Measurements from ENCODE around the gene C2.
"Not testable (repeated sequence)": the region's sequence is repeated elsewhere in the genome, so short reads cannot be mapped to it uniquely, and the experiment has no call there.

The C2 gene

DNA sequence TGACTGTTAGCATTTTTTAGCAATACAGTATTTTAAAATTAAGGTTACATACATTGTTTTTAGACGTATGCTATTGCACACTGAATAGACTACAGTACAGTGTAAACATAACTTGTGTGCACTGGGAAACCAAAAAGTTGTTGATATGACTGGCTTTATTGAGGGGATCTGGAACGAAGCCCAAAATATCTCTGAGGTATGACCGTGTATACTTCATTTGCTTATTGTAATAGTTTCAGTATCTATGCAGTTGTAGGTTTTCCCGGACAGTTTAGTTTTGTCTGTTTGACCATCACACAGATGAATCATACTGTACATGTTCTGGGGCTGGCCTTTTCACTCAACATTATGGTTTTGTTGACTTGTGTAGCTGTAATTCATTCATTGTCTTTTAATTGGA is 18.7 kb upstream of the C2 start:
- TF ChIP-seq POLR2AphosphoS5 (IDR thresholded peaks at IDR 0.05; ENCODE audit: borderline replicate concordance, low read depth, low read length): no peak
- TF ChIP-seq EZH2 (IDR thresholded peaks at IDR 0.05): no peak
- no peak for TF ChIP-seq FOXP2 (optimal IDR thresholded peaks at IDR 0.05; ENCODE audit: control extremely low read depth, extremely low read length, insufficient read depth)
- Histone ChIP-seq H3K36me3 (ENCODE audit: insufficient read depth, low read length) (no peaks in the 10 kb centered on the region), H3K9me3 (ENCODE audit: low read depth, low read length) (no peaks in the 10 kb centered on the region), H3K9ac (ENCODE audit: insufficient read length) (no peak overlapping the region), H3K4me3 (no peak overlapping the region), H3K27ac (peak overlapping the region; percentile 60; the same call in 1 of the 2 replicates)
- no peak for DNase-seq (ENCODE audit: low read depth, low spot score)

DNA sequence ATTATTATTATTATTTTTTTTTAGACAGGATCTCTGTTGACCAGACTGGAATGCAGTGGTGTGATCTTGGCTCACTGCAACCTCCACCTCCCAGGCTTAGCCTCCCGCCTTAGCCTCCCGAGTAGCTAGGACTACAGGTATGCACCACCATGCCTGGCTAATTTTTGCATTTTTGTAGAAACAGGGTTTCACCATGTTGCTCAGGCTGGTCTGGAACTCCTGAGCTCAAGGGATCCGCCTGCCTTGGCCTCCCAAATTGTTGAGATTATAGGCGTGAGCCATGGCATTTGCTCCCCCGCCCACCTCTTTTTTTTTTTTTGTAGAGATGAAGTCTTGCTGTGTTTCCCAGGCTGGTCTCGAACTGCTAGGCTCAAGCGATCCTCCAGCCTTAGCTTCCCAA is 18.2 kb upstream of the C2 start:
- H3K27ac ChIP-seq; DNase-seq (ENCODE audit: low read depth, low spot score); H3K9me3 ChIP-seq (ENCODE audit: low read depth, low read length); H3K36me3 ChIP-seq (ENCODE audit: insufficient read depth, low read length); H3K9ac ChIP-seq (ENCODE audit: insufficient read length); H3K4me3 ChIP-seq: not testable (repeated sequence)

DNA sequence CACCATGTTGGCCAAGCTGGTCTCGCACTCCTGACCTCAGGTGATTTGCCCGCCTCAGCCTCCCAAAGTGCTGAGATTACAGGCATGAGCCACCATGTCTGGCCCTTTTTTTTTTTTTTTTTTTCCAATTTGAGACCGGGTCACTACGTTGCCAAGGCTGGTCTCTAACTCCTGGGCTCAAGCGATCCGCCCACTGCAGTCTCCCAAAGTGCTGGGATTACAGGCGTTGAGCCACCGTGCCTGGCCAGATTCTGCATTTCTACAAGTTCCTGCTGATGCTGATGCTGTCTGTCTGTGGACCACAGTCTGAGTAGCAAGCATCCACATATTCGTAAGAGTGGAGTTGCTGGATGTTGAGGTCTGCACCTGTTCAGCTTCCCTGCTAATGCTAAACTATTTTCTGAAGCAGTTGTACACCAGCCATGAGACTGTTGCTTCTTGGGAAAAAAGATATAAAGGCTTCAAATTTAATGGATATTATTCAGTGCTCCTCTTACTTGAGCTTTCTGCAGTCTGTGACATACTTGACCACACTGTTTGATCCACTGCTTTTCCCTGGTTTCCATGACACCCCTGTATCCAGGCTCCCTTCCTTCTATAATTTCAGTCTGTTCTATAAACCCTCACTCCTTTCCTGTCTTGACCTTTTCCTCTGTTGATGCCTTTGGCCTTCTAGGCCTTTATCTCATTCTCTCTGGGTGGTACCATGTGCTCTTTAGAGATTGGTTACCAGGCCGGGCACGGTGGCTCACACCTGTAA is 15.5 kb upstream of the C2 start:
- Histone ChIP-seq H3K9me3 (ENCODE audit: low read depth, low read length) (no peaks in the 10 kb centered on the region), H3K27ac (no peak overlapping the region), H3K36me3 (ENCODE audit: insufficient read depth, low read length) (no peaks in the 10 kb centered on the region), H3K4me3 (no peak overlapping the region), H3K9ac (ENCODE audit: insufficient read length) (no peak overlapping the region)
- no peak for TF ChIP-seq POLR2AphosphoS5 (IDR thresholded peaks at IDR 0.05; ENCODE audit: borderline replicate concordance, low read depth, low read length)
- no peak for TF ChIP-seq FOXP2 (optimal IDR thresholded peaks at IDR 0.05; ENCODE audit: control extremely low read depth, extremely low read length, insufficient read depth)
- no peak for TF ChIP-seq EZH2 (IDR thresholded peaks at IDR 0.05)
- no peak for DNase-seq (ENCODE audit: low read depth, low spot score)

DNA sequence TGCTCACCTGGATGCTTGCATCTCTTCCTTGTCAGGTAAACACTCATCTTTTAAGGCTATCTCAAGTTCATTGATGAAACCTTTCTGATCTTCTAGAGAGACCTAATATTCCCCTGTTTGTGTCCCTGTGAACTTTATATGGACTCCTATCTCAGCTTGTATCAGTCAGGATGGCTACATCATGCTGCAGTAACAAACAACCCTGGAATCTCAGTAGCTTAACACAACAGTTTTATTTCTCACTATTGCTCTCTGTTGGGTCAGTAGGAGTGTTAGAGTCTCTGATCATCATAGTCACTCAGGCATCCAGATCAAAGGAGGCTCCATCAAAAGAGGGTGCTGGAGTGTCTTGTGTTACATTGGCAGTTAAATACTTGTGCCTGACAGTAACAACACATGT is 12.2 kb upstream of the C2 start:
- Histone ChIP-seq H3K36me3 (ENCODE audit: insufficient read depth, low read length) (no peaks in the 10 kb centered on the region), H3K9me3 (ENCODE audit: low read depth, low read length) (no peaks in the 10 kb centered on the region), H3K27ac (no peak overlapping the region), H3K4me3 (no peak overlapping the region), H3K9ac (ENCODE audit: insufficient read length) (no peak overlapping the region)
- no peak for DNase-seq (ENCODE audit: low read depth, low spot score)
- TF ChIP-seq POLR2AphosphoS5 (IDR thresholded peaks at IDR 0.05; ENCODE audit: borderline replicate concordance, low read depth, low read length) (no peak), EZH2 (IDR thresholded peaks at IDR 0.05) (no peak), FOXP2 (optimal IDR thresholded peaks at IDR 0.05; ENCODE audit: control extremely low read depth, extremely low read length, insufficient read depth) (no peak)

DNA sequence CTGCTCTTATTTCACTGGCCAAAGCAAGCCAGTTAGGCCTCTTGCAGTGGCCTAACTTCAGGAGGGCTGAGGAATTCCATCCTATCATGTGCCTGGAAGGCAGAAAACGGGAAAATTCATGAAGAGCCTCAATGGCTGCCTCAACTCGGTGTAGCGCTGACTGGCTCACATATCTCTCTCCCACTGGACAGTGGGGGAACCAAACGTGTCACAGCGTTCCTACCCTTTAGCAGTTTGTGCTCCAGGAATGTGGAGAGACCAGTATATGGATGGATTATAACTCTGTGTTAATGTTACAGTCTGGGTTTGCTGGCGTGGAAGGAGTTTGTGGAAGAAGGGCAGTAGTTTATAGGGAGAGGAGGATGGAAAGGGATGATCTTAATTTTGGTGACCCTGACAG is 11.8 kb upstream of the C2 start:
- no peaks in the 10 kb centered on the region for H3K36me3 ChIP-seq (ENCODE audit: insufficient read depth, low read length)
- H3K9me3 ChIP-seq (ENCODE audit: low read depth, low read length): no peaks in the 10 kb centered on the region
- H3K9ac ChIP-seq (ENCODE audit: insufficient read length): no peak overlapping the region
- DNase-seq (ENCODE audit: low read depth, low spot score): no peak
- no peak overlapping the region for H3K4me3 ChIP-seq
- H3K27ac ChIP-seq: no peak overlapping the region
- TF ChIP-seq POLR2AphosphoS5 (IDR thresholded peaks at IDR 0.05; ENCODE audit: borderline replicate concordance, low read depth, low read length) (no peak), EZH2 (IDR thresholded peaks at IDR 0.05) (no peak), FOXP2 (optimal IDR thresholded peaks at IDR 0.05; ENCODE audit: control extremely low read depth, extremely low read length, insufficient read depth) (no peak)

DNA sequence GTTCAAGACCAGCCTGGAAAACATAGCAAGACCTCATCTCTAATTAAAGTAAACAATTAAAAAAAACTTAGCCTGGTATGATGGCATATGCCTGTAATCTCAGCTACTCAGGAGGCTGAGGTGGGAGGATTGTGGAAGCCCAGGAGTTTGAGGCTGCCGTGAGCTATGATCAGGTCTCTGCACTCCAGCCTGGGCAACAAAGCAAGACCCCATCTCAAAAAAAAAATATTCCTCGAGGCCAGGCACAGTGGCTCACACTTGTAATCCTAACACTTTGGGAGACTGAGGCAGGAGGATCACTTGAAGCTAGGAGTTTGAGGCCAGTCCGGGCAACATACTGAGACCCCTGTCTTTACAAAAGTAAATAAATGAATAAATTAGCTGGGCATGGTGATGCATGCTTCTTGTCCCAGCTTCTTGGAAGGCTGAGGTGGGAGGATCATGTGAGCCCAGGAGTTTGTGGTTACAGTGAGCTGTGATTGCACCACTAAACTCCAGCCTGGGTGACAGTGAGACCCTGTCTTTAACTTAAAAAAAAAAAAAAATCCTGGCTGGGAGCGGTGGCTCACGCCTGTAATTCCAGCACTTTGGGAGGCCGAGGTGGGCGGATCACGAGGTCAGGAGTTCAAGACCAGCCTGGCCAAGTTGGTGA is 9.3 kb upstream of the C2 start:
- Histone ChIP-seq H3K9me3 (ENCODE audit: low read depth, low read length) (no peaks in the 10 kb centered on the region), H3K36me3 (ENCODE audit: insufficient read depth, low read length) (no peaks in the 10 kb centered on the region), H3K9ac (ENCODE audit: insufficient read length) (no peak overlapping the region), H3K4me3 (no peak overlapping the region), H3K27ac (no peak overlapping the region)
- TF ChIP-seq FOXP2 (optimal IDR thresholded peaks at IDR 0.05; ENCODE audit: control extremely low read depth, extremely low read length, insufficient read depth): no peak
- TF ChIP-seq POLR2AphosphoS5 (IDR thresholded peaks at IDR 0.05; ENCODE audit: borderline replicate concordance, low read depth, low read length): no peak
- no peak for TF ChIP-seq EZH2 (IDR thresholded peaks at IDR 0.05)
- DNase-seq (ENCODE audit: low read depth, low spot score): no peak

DNA sequence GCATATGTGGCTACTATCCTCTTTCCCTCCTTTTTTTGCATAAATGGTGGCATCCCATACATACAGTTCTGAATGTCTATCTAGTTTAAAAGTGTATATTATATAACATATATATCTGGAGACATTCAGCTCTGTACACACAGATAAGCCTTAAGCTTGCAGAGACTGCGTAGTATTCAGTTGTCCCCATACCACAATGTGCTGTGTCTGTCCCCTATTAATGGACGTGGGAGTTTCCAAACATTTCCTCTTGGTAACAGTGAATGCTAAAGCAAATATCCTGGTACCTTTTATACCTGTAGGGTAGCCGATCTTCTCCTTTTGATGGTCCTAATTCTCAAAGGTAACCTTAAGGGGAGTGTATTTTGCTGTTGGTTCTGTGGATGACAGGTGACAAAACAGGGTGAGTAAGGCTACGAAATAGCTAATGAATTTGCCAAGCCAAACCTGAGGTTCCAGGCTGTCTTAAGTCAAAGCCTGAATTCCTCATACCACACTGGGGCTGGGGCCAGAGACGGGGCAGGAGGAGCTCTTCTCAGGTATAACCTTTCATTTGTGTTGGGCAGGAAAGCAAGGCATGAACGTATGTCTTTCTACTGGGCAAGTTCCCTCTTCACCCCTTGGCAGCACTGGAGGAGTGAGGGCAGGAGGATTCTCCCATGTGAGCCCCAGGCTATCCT is 7.8 kb upstream of the C2 start:
- no peak overlapping the region for H3K27ac ChIP-seq
- no peak overlapping the region for H3K9ac ChIP-seq (ENCODE audit: insufficient read length)
- H3K9me3 ChIP-seq (ENCODE audit: low read depth, low read length): no peaks in the 10 kb centered on the region

DNA sequence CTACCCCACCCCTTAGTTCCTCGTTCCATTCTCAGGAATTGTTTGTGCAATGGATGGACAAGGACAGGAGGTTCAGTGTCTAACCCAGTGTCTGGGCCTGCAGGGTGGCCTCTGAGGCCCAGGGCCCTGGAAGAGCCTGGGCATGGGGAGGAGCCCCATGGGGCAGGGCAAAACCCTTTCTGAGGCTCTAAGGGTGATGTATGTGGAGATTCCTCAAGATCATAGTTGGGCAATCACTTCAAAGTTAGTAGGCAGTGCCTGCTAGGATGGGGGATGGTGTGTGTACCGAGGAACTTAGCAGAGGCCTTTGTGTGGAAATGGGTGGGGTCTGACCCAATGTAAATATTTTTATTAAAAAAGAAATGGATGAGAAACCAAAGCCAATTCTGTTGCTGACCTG is 6.7 kb upstream of the C2 start:
- H3K27ac ChIP-seq: no peak overlapping the region
- DNase-seq (ENCODE audit: low read depth, low spot score): no peak
- no peak overlapping the region for H3K9ac ChIP-seq (ENCODE audit: insufficient read length)
- H3K9me3 ChIP-seq (ENCODE audit: low read depth, low read length): no peaks in the 10 kb centered on the region
- H3K36me3 ChIP-seq (ENCODE audit: insufficient read depth, low read length): no peaks in the 10 kb centered on the region
- H3K4me3 ChIP-seq: no peak overlapping the region
- TF ChIP-seq POLR2AphosphoS5 (IDR thresholded peaks at IDR 0.05; ENCODE audit: borderline replicate concordance, low read depth, low read length) (no peak), EZH2 (IDR thresholded peaks at IDR 0.05) (no peak), FOXP2 (optimal IDR thresholded peaks at IDR 0.05; ENCODE audit: control extremely low read depth, extremely low read length, insufficient read depth) (no peak)

More for the DNA sequence above, 7.8 kb upstream of the C2 start:
- H3K36me3 ChIP-seq (ENCODE audit: insufficient read depth, low read length): no peaks in the 10 kb centered on the region
- H3K4me3 ChIP-seq: no peak overlapping the region
- no peak for DNase-seq (ENCODE audit: low read depth, low spot score)
- no peak for TF ChIP-seq EZH2 (IDR thresholded peaks at IDR 0.05)
- TF ChIP-seq FOXP2 (optimal IDR thresholded peaks at IDR 0.05; ENCODE audit: control extremely low read depth, extremely low read length, insufficient read depth): no peak
- no peak for TF ChIP-seq POLR2AphosphoS5 (IDR thresholded peaks at IDR 0.05; ENCODE audit: borderline replicate concordance, low read depth, low read length)

Data from SK-N-MC (cell line).